Loucy (cell line): ENCODE results near the gene TRIM45.
"Not testable (repeated sequence)": the region's sequence is repeated elsewhere in the genome, so short reads cannot be mapped to it uniquely, and the experiment has no call there.

Experiments
- H2AFZ ChIP-seq: fragments of 200-600 bp; sonication (generic); 2 replicates; pipeline ENCODE4 v1.6.0; 2016; ENCODE audit warnings: antibody characterized with exemption, mild to moderate bottlenecking, low read length, moderate library complexity
- H3F3A ChIP-seq: fragments of 200-600 bp; 2 replicates; pipeline ENCODE4 v1.6.0; 2016; ENCODE audit warnings: antibody characterized with exemption, low read depth, mild to moderate bottlenecking
- H3K27me3 ChIP-seq: fragments of 200-600 bp; sonication (generic); 2 replicates; pipeline ENCODE4 v1.6.1; 2014; ENCODE audit warnings: low read length, mild to moderate bottlenecking; ENCODE audit not compliant: insufficient read depth, poor library complexity, severe bottlenecking
- H3K36me3 ChIP-seq: fragments of 200-600 bp; sonication (generic); 2 replicates; pipeline ENCODE4 v1.6.1; 2016; ENCODE audit warnings: low read length; ENCODE audit not compliant: insufficient read depth
- H3K4me1 ChIP-seq: fragments of 200-600 bp; sonication (generic); 2 replicates; pipeline ENCODE4 v1.5.1; 2014; ENCODE audit warnings: low read length, mild to moderate bottlenecking; ENCODE audit not compliant: insufficient read depth, poor library complexity, severe bottlenecking
- H3K4me2 ChIP-seq: fragments of 200-600 bp; sonication (generic); 2 replicates; pipeline ENCODE4 v1.6.0; 2014; ENCODE audit warnings: antibody characterized with exemption, low read length, low read depth, mild to moderate bottlenecking; ENCODE audit not compliant: poor library complexity, severe bottlenecking
- H3K4me3 ChIP-seq: fragments of 200-600 bp; sonication (generic); 2 replicates; pipeline ENCODE4 v1.5.1; 2014; ENCODE audit warnings: low read length, mild to moderate bottlenecking, mixed read lengths; ENCODE audit not compliant: poor library complexity, severe bottlenecking
- H3K79me2 ChIP-seq: fragments of 200-600 bp; sonication (generic); 2 replicates; pipeline ENCODE4 v1.6.1; 2014; ENCODE audit warnings: low read length; ENCODE audit not compliant: insufficient read depth
- H3K9ac ChIP-seq: fragments of 200-600 bp; sonication (generic); 2 replicates; pipeline ENCODE4 v1.6.0; 2014; ENCODE audit warnings: mild to moderate bottlenecking, low read depth, low read length, moderate library complexity; ENCODE audit not compliant: poor library complexity, severe bottlenecking
- H3K9me2 ChIP-seq: fragments of 200-600 bp; sonication (generic); replicated peaks from 2 replicates; pipeline ENCODE4 v1.6.1; 2016; ENCODE audit warnings: low read depth, low read length, mixed read lengths
- H3K9me3 ChIP-seq: fragments of 200-600 bp; sonication (generic); 2 replicates; pipeline ENCODE4 v1.6.1; 2014; ENCODE audit warnings: mild to moderate bottlenecking, antibody characterized with exemption, low read length, low read depth; ENCODE audit not compliant: insufficient read depth
- H4K20me1 ChIP-seq: fragments of 200-600 bp; sonication (generic); 2 replicates; pipeline ENCODE4 v1.6.0; 2014; ENCODE audit warnings: antibody characterized with exemption, low read length, mild to moderate bottlenecking; ENCODE audit not compliant: insufficient read depth, poor library complexity, severe bottlenecking
- CTCF ChIP-seq: fragments of 200-600 bp; sonication (generic); conservative IDR thresholded peaks from 2 replicates; pipeline ENCODE4 v1.5.1; 2014; ENCODE audit warnings: mild to moderate bottlenecking, antibody characterized with exemption, low read length
- EZH2phosphoT487 ChIP-seq: fragments of 200-600 bp; IDR thresholded peaks from 2 replicates; pipeline ENCODE4 v1.6.1; 2018; ENCODE audit warnings: antibody characterized with exemption, mild to moderate bottlenecking, moderate library complexity, borderline replicate concordance

TRIM45 gene

GRCh38 chr1:117123274-117123673 is 1.7 kb upstream of the TRIM45 start:
- no peaks in the 10 kb centered on the region for H4K20me1 ChIP-seq
- H3F3A ChIP-seq, result no peaks in the 10 kb centered on the region
- H3K27me3 ChIP-seq, result no peaks in the 10 kb centered on the region
- H3K9me2 ChIP-seq, result no peaks in the 10 kb centered on the region
- H3K4me1 ChIP-seq, result no peaks in the 10 kb centered on the region
- H3K36me3 ChIP-seq, result no peaks in the 10 kb centered on the region
- H3K9me3 ChIP-seq, result no peaks in the 10 kb centered on the region
- H3K4me2 ChIP-seq, result no peak overlapping the region
- TF ChIP-seq EZH2phosphoT487 (no peak), CTCF (no peak)
- H3K9ac ChIP-seq, result no peak overlapping the region
- no peaks in the 10 kb centered on the region for H3K79me2 ChIP-seq
- no peak overlapping the region for H3K4me3 ChIP-seq
- H2AFZ ChIP-seq, result no peak overlapping the region

GRCh38 chr1:117122330-117123025 is 929 bp upstream of the TRIM45 start:
- TF ChIP-seq CTCF (no peak), EZH2phosphoT487 (no peak)
- Histone ChIP-seq H3K4me1 (no peaks in the 10 kb centered on the region), H3K36me3 (no peaks in the 10 kb centered on the region), H3K9me2 (no peaks in the 10 kb centered on the region), H4K20me1 (no peaks in the 10 kb centered on the region), H3K9me3 (no peaks in the 10 kb centered on the region), H3K9ac (no peak overlapping the region), H3K4me2 (peak overlapping the region; percentile 76), H3K27me3 (no peaks in the 10 kb centered on the region), H3K4me3 (peak overlapping the region; percentile 87), H3F3A (no peaks in the 10 kb centered on the region), H2AFZ (peak overlapping the region; percentile 99), H3K79me2 (no peaks in the 10 kb centered on the region)

- Histone ChIP-seq H2AFZ (peak overlapping the region; percentile 99), H3K9ac (peak overlapping the region; percentile 74), H3K9me2 (no peaks in the 10 kb centered on the region), H3K79me2 (no peaks in the 10 kb centered on the region), H3K4me1 (no peaks in the 10 kb centered on the region), H3F3A (no peaks in the 10 kb centered on the region), H4K20me1 (no peaks in the 10 kb centered on the region), H3K9me3 (no peaks in the 10 kb centered on the region), H3K4me3 (peak overlapping the region; percentile 87), H3K27me3 (no peaks in the 10 kb centered on the region), H3K4me2 (peak overlapping the region; percentile 76), H3K36me3 (no peaks in the 10 kb centered on the region)
- TF ChIP-seq EZH2phosphoT487 (no peak), CTCF (no peak)
Observed at GRCh38 chr1:117120774-117121588, 568 bp downstream of the TRIM45 start.

GRCh38 chr1:117119144-117119543 is 2.4 kb downstream of the TRIM45 start:
- H3K4me2 ChIP-seq, H3K9ac ChIP-seq: not testable (repeated sequence)

More at GRCh38 chr1:117119144-117119543, 2.4 kb downstream of the TRIM45 start:
- not testable (repeated sequence) for H3K36me3 ChIP-seq, H3K4me3 ChIP-seq, H4K20me1 ChIP-seq, H2AFZ ChIP-seq, H3K9me3 ChIP-seq, H3K4me1 ChIP-seq, H3F3A ChIP-seq, H3K79me2 ChIP-seq, H3K9me2 ChIP-seq, H3K27me3 ChIP-seq
